Liver (tissue), 9 donors: ENCODE results near the gene PDX1. TPM values are rescaled to one million over a fixed set of nuclear protein-coding genes. Genes with fewer than 3 reads are reported as not detected.
A peak's percentile ranks its signal among the peaks of the same experiment; 100 is the strongest.

Experiments
- DNase-seq: peaks from one replicate; pipeline ENCODE4 v3.0.0-alpha.2; 2017; ENCODE audit warnings: low spot score
- H3K27ac ChIP-seq, 2 donors: one replicate each; pipeline ENCODE4 v1.7.0; 2013; ENCODE audit warnings: inconsistent platforms in 2 of 2, low read length in 2 of 2, control low read depth in 1 of 2, low read depth in 1 of 2, mild to moderate bottlenecking in 1 of 2
- H3K27me3 ChIP-seq, 4 donors: one replicate each; pipeline versions ENCODE4 v1.6.1 to v1.7.0; 2013; ENCODE audit warnings: low read length in 3 of 4, inconsistent platforms in 1 of 4, mild to moderate bottlenecking in 1 of 4, moderate library complexity in 1 of 4; ENCODE audit not compliant: control insufficient read depth in 4 of 4, insufficient read depth in 4 of 4
- H3K36me3 ChIP-seq, 4 donors: one replicate each; pipeline versions ENCODE4 v1.6.1 to v1.7.0; 2013; ENCODE audit warnings: low read length in 3 of 4, mild to moderate bottlenecking in 3 of 4, low read depth in 1 of 4, moderate library complexity in 1 of 4; ENCODE audit not compliant: control insufficient read depth in 4 of 4, insufficient read depth in 3 of 4
- H3K4me1 ChIP-seq, 4 donors: one replicate each; pipeline versions ENCODE4 v1.6.1 to v1.7.0; 2013; ENCODE audit warnings: low read length in 3 of 4, mild to moderate bottlenecking in 3 of 4, moderate library complexity in 1 of 4; ENCODE audit not compliant: control insufficient read depth in 4 of 4, insufficient read depth in 4 of 4
- H3K4me3 ChIP-seq, 3 donors: one replicate each; pipeline versions ENCODE4 v1.6.1 to v1.7.0; 2013; ENCODE audit warnings: low read length in 3 of 3, control low read depth in 1 of 3, low read depth in 1 of 3, mild to moderate bottlenecking in 1 of 3
- H3K9ac ChIP-seq, 2 donors: one replicate each; pipeline ENCODE4 v1.7.0; 2013; ENCODE audit warnings: low read length in 2 of 2, mild to moderate bottlenecking in 2 of 2, moderate library complexity in 2 of 2, control low read depth in 1 of 2, low read depth in 1 of 2
- H3K9me3 ChIP-seq, 4 donors: one replicate each; pipeline versions ENCODE4 v1.6.1 to v1.7.0; 2013; ENCODE audit warnings: low read length in 3 of 4; ENCODE audit not compliant: control insufficient read depth in 4 of 4
- ATF3 ChIP-seq: IDR thresholded peaks from 2 replicates; pipeline ENCODE4 v1.6.1; 2016; ENCODE audit warnings: antibody characterized with exemption
- CTCF ChIP-seq: fragments of 150-350 bp; IDR thresholded peaks from 2 replicates; pipeline ENCODE4 v1.5.1; 2017; ENCODE audit warnings: improper control_type of control experiment, low read depth, low read length; ENCODE audit not compliant: missing input control
- EGR1 ChIP-seq, 2 donors: IDR thresholded peaks; 2 replicates each; pipeline ENCODE4 v1.6.1; 2016 to 2018; ENCODE audit warnings: antibody characterized with exemption in 2 of 2, low read depth in 2 of 2
- FOXA1 ChIP-seq: IDR thresholded peaks from 2 replicates; pipeline ENCODE4 v1.6.1; 2016; ENCODE audit warnings: antibody characterized with exemption
- FOXA2 ChIP-seq: IDR thresholded peaks from 2 replicates; pipeline ENCODE4 v1.6.1; 2016; ENCODE audit warnings: antibody characterized with exemption
- GABPA ChIP-seq, 2 donors: IDR thresholded peaks in 1 of 2; conservative IDR thresholded peaks in 1 of 2; 2 replicates each; pipeline ENCODE4 v1.6.1; 2016; ENCODE audit warnings: antibody characterized with exemption in 2 of 2, mild to moderate bottlenecking in 1 of 2, moderate library complexity in 1 of 2
- HNF4A ChIP-seq, 2 donors: conservative IDR thresholded peaks; 2 replicates each; pipeline ENCODE4 v1.6.1; 2016; ENCODE audit warnings: antibody characterized with exemption in 2 of 2, mild to moderate bottlenecking in 2 of 2
- HNF4G ChIP-seq: IDR thresholded peaks from 2 replicates; pipeline ENCODE4 v1.6.1; 2016; ENCODE audit warnings: antibody characterized with exemption
- JUND ChIP-seq, 2 donors: IDR thresholded peaks; 2 replicates each; pipeline ENCODE4 v1.6.1; 2016; ENCODE audit warnings: antibody characterized with exemption in 2 of 2
- MAX ChIP-seq: IDR thresholded peaks from 2 replicates; pipeline ENCODE4 v1.6.1; 2016; ENCODE audit warnings: antibody characterized with exemption
- NR2F2 ChIP-seq: IDR thresholded peaks from 2 replicates; pipeline ENCODE4 v1.6.1; 2016; ENCODE audit warnings: antibody characterized with exemption
- RAD21 ChIP-seq, 2 donors: IDR thresholded peaks; 2 replicates each; pipeline ENCODE4 v1.6.1; 2016; ENCODE audit warnings: antibody characterized with exemption in 2 of 2, mild to moderate bottlenecking in 2 of 2
- REST ChIP-seq: IDR thresholded peaks from 2 replicates; pipeline ENCODE4 v1.6.1; 2016; ENCODE audit warnings: antibody characterized with exemption, mild to moderate bottlenecking
- RXRA ChIP-seq, 2 donors: IDR thresholded peaks; 2 replicates each; pipeline ENCODE4 v1.6.1; 2017 to 2018; ENCODE audit warnings: antibody characterized with exemption in 2 of 2, mild to moderate bottlenecking in 1 of 2
- SP1 ChIP-seq: IDR thresholded peaks from 2 replicates; pipeline ENCODE4 v1.6.1; 2018; ENCODE audit warnings: antibody characterized with exemption, mild to moderate bottlenecking
- TAF1 ChIP-seq: conservative IDR thresholded peaks from 2 replicates; pipeline ENCODE4 v1.6.1; 2016; ENCODE audit warnings: antibody characterized with exemption, mild to moderate bottlenecking
- YY1 ChIP-seq: IDR thresholded peaks from 2 replicates; pipeline ENCODE4 v1.6.1; 2016; ENCODE audit warnings: antibody characterized with exemption, mild to moderate bottlenecking
- ZBTB33 ChIP-seq: IDR thresholded peaks from 2 replicates; pipeline ENCODE4 v1.6.1; 2016; ENCODE audit warnings: antibody characterized with exemption
- WGBS: extraction: QIAGEN DNeasy Blood & Tissue Kit; methylation state at CpG from one replicate; pipeline ENCODE4 v1.1.7; 2013; 5-methylcytosine and 5-hydroxymethylcytosine counted together
- polyA plus RNA-seq, 2 donors: library from polyadenylated mRNA; stranded (reverse) in 1 of 2; unstranded in 1 of 2; fragments of 200-250 nt in 1 of 2; fragments of >200 nt in 1 of 2; fragmentation: Nextera tagmentation in 1 of 2; extraction: Ambion mirVana in 1 of 2; gene quantifications; one replicate each; pipeline versions ENCODE4 v1.2.1 to v1.2.3, GENCODE V29; 2013 to 2015
- total RNA-seq, 2 donors: library from RNA; depleted of rRNA; stranded (reverse); fragments of >200 nt; gene quantifications; one replicate each; pipeline ENCODE4 v1.2.3, GENCODE V29; 2014
- donor health status: healthy.
- donor health status: healthy.
- donor health status: healthy.
- donor health status: healthy.
- donor health status: healthy.

PDX1 gene
- total and polyA plus RNA-seq, 4 donors: 0.08 to 0.16 (median 0.10) TPM; not detected in 1

GRCh38 chr13:27918918-27919658 is 712 bp upstream of the PDX1 start:
- H3K9me3 ChIP-seq: no peaks in the 10 kb centered on the region
- peaks cover 15 to 37% (median 29%) of the 10 kb centered on the region in 4 donors for H3K4me1 ChIP-seq
- WGBS: 32% methylated on average over 23 of the region's 23 CpGs
- peaks cover 11 to 18% (median 14%) of the 10 kb centered on the region in 4 donors for H3K27me3 ChIP-seq
- H3K4me3 ChIP-seq: no peak overlapping the region
- no peak for TF ChIP-seq MAX
- TF ChIP-seq ZBTB33: no peak
- TF ChIP-seq FOXA1: no peak
- TF ChIP-seq SP1: no peak
- no peak for TF ChIP-seq REST
- TF ChIP-seq JUND (IDR thresholded peaks at IDR 0.05): no peak
- no peak for TF ChIP-seq FOXA2
- DNase-seq: no peak
- no peak overlapping the region for H3K27ac ChIP-seq
- no peaks in the 10 kb centered on the region for H3K36me3 ChIP-seq
- no peak overlapping the region for H3K9ac ChIP-seq

- H3K36me3 ChIP-seq: no peaks in the 10 kb centered on the region
- H3K9me3 ChIP-seq: no peaks in the 10 kb centered on the region
- peaks cover 13 to 19% (median 15%) of the 10 kb centered on the region in 4 donors for H3K27me3 ChIP-seq
- no peak for DNase-seq
- 8% methylated on average over 11 of the region's 11 CpGs for WGBS
- H3K9ac ChIP-seq: no peak overlapping the region
- H3K4me1 ChIP-seq: peaks cover 16 to 37% (median 29%) of the 10 kb centered on the region in 4 donors
- peak overlapping the region in 1 of 3 donors; percentile 59 for H3K4me3 ChIP-seq
- no peak overlapping the region for H3K27ac ChIP-seq
- TF ChIP-seq RXRA (IDR thresholded peaks at IDR 0.05) (no peak), ZBTB33 (no peak), REST (no peak), HNF4A (conservative IDR thresholded peaks at IDR 0.05) (no peak), RAD21 (IDR thresholded peaks at IDR 0.05) (no peak), NR2F2 (no peak), MAX (no peak), TAF1 (no peak), GABPA (IDR thresholded peaks at IDR 0.05 in 1 of 2, conservative IDR thresholded peaks at IDR 0.05 in 1 of 2) (no peak), EGR1 (IDR thresholded peaks at IDR 0.05; ENCODE audit: low read depth in 2 of 2) (no peak), SP1 (no peak), FOXA2 (no peak), ATF3 (no peak), FOXA1 (no peak), HNF4G (no peak), CTCF (no peak), YY1 (no peak)
These were observed 204 bp upstream of the PDX1 start for GRCh38 chr13:27919659-27919933.
